Pulmonary artery endothelial cell (primary cell): ENCODE measurements around the gene HOXD1. TPM values are rescaled to one million over a fixed set of nuclear protein-coding genes. Genes with fewer than 3 reads are reported as not detected.

Source experiments
- DNase-seq: peaks from one replicate; pipeline ENCODE4 v3.0.0-alpha.2; 2011; ENCODE audit warnings: low read depth, low spot score
- total RNA-seq: library from RNA; depleted of rRNA; stranded (reverse); fragments of >200 nt; gene quantifications from 2 replicates; pipeline ENCODE4 v1.2.3, GENCODE V29; 2014

The HOXD1 gene
- total RNA-seq = 0.07 TPM in 1 of 2 replicates, not detected in the other

DNA sequence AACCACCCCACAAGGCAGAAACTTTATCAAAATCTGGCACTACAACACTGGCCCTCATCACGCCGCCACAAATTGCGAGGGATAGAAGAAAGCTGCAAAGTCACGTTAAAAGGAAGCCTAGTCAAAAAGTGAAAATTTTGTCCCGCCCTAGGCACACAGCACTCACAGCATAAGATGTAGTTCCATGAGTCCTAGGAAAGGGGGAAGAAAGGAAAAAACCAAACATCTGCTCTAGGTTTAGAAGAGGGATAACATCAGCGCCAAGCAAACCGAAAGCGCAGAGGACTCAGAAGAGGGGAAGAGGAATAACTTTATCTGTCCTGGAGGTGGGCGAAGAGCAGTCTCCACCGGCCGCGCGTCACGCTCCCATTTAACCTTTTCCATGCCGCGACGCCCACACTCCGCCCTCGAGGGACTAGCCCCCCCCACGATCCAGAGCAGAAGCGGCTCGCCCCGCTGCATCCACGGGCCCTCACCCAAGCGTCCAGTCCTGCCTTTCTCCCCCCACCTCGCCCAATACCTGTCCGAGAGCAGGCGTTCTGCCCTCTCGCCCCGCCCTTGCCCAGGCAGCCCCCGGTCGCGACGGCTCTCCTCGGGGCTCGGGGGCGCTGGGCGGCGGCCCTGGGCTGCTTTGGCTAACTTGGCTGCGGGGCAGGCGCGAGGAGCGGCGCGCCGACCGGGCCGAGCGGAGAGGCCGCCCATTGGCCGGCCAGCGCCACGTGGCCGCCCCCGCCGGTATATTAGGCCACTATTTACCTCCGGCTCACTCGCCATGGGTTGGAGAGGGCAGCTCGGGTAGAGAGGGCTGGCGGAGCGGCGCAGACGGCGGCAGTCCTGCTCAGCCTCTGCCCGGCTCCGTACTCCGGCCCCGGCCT lies at the start of gene HOXD1:
Gene HOXD1 (plus strand): TSS at position 770 of the 875 bp plus-strand sequence. CDS start 134 bp downstream, outside the sequence.
- DNase-seq = no peak

GRCh38 chr2:176138923-176139660 lies 49.4 kb upstream of the HOXD1 start:
- DNase-seq = no peak

GRCh38 chr2:176139661-176140512 lies 48.6 kb upstream of the HOXD1 start:
- no peak for DNase-seq

- DNase-seq = no peak
Observed at GRCh38 chr2:176140513-176141317, 47.8 kb upstream of the HOXD1 start.

GRCh38 chr2:176142281-176142680 lies 46.2 kb upstream of the HOXD1 start:
- DNase-seq = no peak

GRCh38 chr2:176145085-176145969 lies 43.1 kb upstream of the HOXD1 start:
- no peak for DNase-seq

DNA sequence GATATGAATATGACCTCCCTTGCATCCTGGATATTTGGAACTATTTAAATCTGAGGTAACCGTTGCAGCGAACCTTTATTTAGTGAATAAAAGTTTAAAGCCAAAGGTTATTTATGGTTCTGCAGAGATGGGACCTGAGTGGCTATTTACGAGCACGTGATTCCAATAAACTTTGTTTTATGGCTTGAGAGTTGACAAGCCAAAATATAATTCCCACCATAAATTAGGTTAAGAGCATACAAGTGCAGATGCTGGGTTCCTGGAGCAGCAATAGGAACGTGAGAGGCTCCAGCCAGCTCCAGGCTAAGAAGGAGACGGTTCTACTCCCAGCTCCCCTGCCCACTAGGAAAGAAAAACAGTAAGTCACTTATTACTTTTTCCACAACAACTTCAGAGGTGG lies 42.4 kb upstream of the HOXD1 start:
- DNase-seq = no peak

DNA sequence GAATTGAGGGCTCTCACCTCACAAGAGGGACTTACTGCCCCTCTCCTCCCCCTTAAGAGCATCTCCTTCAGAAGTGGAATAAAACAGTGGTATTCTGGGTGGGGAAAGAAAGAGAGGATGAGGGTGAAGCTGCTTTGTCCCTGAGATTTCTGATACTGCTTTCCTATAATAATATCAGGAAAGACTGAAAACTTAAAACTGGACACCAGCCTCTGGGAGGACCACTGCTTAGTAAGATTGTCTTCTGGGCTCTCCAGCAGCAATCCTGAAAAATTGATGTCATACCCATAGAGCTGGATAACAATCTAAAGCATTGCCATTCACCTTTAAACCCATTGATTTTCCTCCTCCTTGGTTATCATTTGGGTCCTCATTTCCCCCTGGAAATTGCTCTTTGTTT lies 41.8 kb upstream of the HOXD1 start:
- DNase-seq = no peak

- no peak for DNase-seq
Observed at GRCh38 chr2:176147210-176147799, 41.2 kb upstream of the HOXD1 start.

DNA sequence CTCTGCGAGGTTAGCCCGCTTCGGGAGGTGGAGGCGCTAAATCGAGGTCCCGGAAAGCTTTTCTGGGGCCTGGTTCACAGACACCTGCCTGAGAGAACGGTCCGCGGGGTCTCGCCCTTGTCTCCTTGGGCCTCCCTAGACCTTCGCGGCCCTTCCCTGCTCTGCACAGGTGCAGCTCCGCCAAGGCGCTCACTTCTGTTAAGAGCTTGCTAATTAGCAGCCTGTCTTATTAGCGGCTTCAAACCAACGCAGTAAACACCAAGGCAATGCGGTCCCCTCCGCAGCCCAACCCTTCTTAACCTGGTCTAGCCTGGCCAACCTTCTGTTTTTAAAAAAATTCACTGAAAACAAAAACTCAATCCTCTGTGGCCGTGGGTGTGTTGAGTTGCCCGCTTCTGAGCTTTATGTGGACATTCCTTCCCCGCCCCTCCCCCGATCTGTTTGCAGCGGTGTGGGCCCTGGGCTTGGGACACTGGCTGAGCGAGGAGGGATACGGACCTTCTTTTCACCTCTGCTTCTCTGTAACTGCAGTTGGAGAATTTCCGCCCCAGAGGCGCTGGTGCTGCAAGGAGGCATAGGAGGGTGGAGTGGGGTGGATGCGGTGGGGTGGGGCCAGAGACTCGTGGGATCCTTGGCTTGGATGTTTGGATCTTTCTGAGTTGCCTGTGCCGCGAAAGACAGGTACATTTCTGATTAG lies 40.5 kb upstream of the HOXD1 start:
- no peak for DNase-seq

GRCh38 chr2:176148751-176149421 lies 39.6 kb upstream of the HOXD1 start:
- no peak for DNase-seq

DNA sequence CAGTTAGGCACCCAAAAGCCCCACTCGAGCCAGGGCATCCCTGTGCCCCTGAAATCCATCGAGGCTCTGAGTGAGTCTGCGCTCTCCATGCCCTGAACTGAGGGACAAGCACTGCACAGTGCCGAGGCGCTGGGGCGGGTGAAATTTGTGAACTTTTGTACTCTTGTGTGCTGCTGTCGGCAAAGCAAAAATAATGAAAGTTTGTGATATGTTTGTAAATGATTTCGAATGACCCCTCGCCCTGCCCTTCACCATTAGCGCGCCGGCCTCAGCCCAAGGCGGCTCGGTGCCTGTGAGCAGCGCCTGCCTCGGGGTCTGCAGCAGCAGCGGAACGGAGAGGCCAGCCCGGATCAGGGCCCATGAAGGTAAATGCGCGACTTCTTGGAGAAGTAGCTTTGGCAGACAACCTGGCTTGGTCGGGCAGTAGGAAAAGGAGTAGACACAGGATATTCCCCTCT lies 39.0 kb upstream of the HOXD1 start:
- no peak for DNase-seq

DNA sequence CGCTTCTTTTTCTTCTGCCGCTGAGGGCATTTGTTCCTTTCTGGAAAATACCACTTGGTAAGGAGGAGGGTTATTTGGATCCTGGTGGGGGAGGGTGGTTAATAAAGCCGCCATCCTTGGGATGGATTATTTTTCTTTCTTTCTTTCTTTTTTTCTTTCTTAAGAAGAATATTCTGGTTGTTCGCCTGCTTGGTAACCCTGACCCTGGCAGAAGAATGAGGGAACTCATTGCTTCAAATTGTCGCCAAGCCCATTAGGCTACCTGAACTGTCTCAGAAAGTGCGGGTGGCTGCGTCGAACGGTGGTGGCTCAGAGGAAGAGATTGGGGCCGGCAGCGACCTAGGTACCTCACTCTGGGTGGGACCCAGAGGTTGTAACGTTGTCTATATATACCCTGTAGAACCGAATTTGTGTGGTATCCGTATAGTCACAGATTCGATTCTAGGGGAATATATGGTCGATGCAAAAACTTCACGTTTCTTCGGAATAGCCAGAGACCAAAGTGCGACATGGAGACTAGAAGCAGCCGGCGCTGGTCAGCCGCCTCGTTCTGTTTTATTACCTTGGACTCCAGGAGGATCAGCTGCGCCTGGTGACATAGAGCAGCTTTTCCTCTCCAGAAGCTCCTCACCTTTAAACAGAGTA lies 38.4 kb upstream of the HOXD1 start:
- no peak for DNase-seq

DNA sequence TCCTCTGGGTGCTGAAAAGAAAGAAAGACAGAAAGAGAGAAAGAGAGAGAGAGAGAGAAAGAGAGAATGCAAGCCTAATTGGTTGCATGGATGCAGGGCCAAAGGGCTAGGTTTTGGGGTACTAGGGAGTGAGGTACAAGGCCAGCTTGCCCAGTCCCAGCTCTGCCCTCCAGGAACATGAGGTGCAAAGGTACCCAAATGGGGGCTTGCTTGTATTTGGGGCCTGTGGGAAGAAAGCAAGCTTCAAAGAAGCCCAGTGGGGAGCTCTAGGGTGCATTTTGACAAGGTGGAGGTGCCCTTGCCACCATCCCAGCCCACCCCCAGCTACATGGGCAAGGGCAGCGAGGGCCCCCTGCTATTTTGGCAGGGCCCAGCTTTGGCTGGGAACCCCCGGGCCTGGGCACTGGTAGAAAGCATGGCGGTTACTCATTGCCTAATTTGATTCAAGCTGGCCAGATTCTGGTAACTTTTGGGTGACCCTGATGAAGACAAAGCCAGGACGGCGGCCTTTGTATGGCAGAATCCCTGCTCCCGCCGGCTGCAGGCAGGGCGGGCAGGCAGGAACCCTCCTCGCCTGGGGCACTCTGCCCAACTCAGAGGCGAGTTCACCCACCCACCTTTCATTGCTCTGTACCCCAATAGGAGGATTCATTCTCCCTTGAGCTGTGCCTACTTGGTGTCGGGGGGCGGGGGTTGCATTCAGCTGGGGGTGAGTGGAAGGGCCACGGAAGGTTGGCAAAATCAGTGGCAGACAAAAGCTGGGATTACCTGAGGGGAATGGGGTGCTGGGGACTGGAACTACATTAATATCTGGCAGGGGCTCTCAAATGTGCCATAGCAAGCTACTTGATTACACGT lies 37.7 kb upstream of the HOXD1 start:
- DNase-seq = no peak

DNA sequence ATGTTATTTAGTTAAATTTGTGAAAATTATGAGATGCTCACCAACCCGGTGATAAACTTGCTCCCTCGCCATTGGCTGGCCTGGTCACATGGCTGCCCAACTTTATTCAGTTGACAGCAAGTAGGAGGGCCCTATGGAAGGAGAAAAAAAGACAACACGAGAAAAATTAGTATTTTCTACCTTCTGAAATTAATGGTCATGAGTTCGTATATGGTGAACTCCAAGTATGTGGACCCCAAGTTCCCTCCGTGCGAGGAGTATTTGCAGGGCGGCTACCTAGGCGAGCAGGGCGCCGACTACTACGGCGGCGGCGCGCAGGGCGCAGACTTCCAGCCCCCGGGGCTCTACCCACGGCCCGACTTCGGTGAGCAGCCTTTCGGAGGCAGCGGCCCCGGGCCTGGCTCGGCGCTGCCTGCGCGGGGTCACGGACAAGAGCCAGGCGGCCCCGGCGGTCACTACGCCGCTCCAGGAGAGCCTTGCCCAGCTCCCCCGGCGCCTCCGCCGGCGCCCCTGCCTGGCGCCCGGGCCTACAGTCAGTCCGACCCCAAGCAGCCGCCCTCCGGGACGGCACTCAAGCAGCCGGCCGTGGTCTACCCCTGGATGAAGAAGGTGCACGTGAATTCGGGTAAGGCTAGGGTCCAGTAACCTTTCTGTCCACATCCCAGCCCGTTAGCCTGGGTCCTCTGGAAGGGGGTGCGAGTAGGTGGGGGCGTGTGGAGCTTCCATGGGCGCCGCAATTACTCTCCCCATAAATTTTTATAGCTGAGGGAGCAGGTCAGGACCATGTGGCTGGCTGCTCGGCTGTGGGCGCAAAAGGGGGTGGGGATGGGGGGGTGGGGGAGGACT lies 36.8 kb upstream of the HOXD1 start, which contains the start of gene HOXD4:
Gene HOXD4 (plus strand): TSS at position 109 of the 846 bp plus-strand sequence. CDS start 84 bp downstream, at position 193.
- DNase-seq = no peak
